Endothelial cell of umbilical vein (primary cell): Measurements from ENCODE around the gene JAKMIP1.

Source experiments
- EZH2 ChIP-seq: IDR thresholded peaks from 2 replicates; pipeline ENCODE4 v1.6.1; 2012; ENCODE audit warnings: borderline replicate concordance, low read depth, mild to moderate bottlenecking, moderate library complexity, low read length, inconsistent platforms; ENCODE audit not compliant: severe bottlenecking
- TF ChIP-seq, protein P1 (sequence below), 2 donors: IDR thresholded peaks; 1 replicate in 1 of 2; 2 replicates in 1 of 2; pipeline ENCODE4 v1.5.1; 2011; ENCODE audit warnings: low read length in 2 of 2, mild to moderate bottlenecking in 2 of 2, moderate library complexity in 2 of 2, control low read depth in 1 of 2, inconsistent platforms in 1 of 2, low read depth in 1 of 2; ENCODE audit not compliant: insufficient read depth in 1 of 2; ENCODE audit errors: extremely low read depth in 1 of 2

DNA sequence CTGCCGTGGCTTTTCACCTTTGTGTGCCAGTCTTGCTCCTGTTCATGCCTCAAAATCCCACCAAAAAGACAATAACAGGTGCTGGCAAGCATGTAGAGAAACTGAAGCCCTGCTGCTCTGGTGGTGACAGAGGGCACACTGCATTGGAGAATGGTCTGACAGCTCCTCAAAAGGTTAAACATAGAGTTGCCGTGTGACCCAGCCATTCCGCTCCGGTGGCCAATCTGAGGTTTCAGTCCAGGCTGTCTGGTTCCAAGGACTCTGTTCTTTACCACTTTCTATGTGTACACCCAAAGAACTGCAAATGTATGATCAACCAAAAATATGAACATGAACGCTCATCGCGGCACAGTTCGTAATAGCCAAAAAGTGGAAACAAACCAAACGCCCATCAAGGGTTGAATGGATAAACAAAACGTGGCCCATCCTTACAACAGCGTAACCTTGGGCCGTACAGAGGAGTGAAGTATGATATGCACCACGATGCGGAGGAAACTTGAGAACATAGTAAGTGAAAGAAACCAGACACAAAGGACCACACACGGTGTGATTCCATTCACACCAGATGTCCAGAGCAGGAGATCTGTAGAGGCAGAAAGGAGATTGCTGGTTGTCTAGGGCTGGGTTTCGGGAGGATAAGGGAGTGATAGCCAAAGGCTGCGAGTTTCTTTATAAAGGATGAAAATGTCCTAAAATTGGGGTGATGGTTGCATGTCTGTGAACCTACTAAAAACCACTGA lies 35.7 kb upstream of the JAKMIP1 start:
- TF ChIP-seq, protein P1, sequence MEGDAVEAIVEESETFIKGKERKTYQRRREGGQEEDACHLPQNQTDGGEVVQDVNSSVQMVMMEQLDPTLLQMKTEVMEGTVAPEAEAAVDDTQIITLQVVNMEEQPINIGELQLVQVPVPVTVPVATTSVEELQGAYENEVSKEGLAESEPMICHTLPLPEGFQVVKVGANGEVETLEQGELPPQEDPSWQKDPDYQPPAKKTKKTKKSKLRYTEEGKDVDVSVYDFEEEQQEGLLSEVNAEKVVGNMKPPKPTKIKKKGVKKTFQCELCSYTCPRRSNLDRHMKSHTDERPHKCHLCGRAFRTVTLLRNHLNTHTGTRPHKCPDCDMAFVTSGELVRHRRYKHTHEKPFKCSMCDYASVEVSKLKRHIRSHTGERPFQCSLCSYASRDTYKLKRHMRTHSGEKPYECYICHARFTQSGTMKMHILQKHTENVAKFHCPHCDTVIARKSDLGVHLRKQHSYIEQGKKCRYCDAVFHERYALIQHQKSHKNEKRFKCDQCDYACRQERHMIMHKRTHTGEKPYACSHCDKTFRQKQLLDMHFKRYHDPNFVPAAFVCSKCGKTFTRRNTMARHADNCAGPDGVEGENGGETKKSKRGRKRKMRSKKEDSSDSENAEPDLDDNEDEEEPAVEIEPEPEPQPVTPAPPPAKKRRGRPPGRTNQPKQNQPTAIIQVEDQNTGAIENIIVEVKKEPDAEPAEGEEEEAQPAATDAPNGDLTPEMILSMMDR (IDR thresholded peaks at IDR 0.05; ENCODE audit: extremely low read depth in 1 of 2, insufficient read depth in 1 of 2, low read depth in 1 of 2, low read length in 2 of 2) = no peak
- no peak for TF ChIP-seq EZH2
